Smooth muscle cell (in vitro differentiated cells): ENCODE results near the gene DNAJC15. TPM values are rescaled to one million over a fixed set of nuclear protein-coding genes. Genes with fewer than 3 reads are reported as not detected.

Experiments
- DNase-seq: peaks from one replicate; lab custom pipeline; 2025; ENCODE audit not compliant: unreplicated experiment; lab: John Stamatoyannopoulos, UW
- H2AFZ ChIP-seq: fragments of 200-600 bp; sonication (generic); 2 replicates; pipeline ENCODE4 v1.6.0; 2016; ENCODE audit warnings: antibody characterized with exemption, low read depth, mild to moderate bottlenecking
- H3F3A ChIP-seq: fragments of 200-600 bp; sonication (generic); 2 replicates; pipeline ENCODE4 v1.6.0; 2017; ENCODE audit warnings: antibody characterized with exemption, low read depth
- H3K27ac ChIP-seq: fragments of 200-600 bp; sonication (generic); 2 replicates; pipeline ENCODE4 v1.5.1; 2016; ENCODE audit warnings: low read depth, mild to moderate bottlenecking
- H3K27me3 ChIP-seq: fragments of 200-600 bp; sonication (generic); 2 replicates; pipeline ENCODE4 v1.6.1; 2016; ENCODE audit warnings: low read depth, mild to moderate bottlenecking
- H3K36me3 ChIP-seq: fragments of 200-600 bp; sonication (generic); 2 replicates; pipeline ENCODE4 v1.5.1; 2016; ENCODE audit warnings: low read depth
- H3K4me1 ChIP-seq: fragments of 200-600 bp; sonication (generic); 2 replicates; pipeline ENCODE4 v1.5.1; 2016; ENCODE audit warnings: low read depth
- H3K4me2 ChIP-seq: fragments of 200-600 bp; sonication (generic); 2 replicates; pipeline ENCODE4 v1.6.0; 2016; ENCODE audit warnings: mild to moderate bottlenecking
- H3K4me3 ChIP-seq: fragments of 200-600 bp; sonication (generic); 2 replicates; pipeline ENCODE4 v1.5.1; 2016; ENCODE audit warnings: mild to moderate bottlenecking
- H3K79me2 ChIP-seq: fragments of 200-600 bp; sonication (generic); 2 replicates; pipeline ENCODE4 v1.6.0; 2016; ENCODE audit warnings: low read depth, mild to moderate bottlenecking
- H3K9ac ChIP-seq: fragments of 200-600 bp; sonication (generic); 2 replicates; pipeline ENCODE4 v1.6.0; 2016; ENCODE audit warnings: low read depth
- H3K9me3 ChIP-seq: fragments of 200-600 bp; sonication (generic); replicated peaks from 2 replicates; pipeline ENCODE4 v1.5.1; 2016; ENCODE audit warnings: low read depth
- H4K20me1 ChIP-seq: fragments of 200-600 bp; sonication (generic); 2 replicates; pipeline ENCODE4 v1.6.0; 2016; ENCODE audit warnings: low read depth
- WGBS: methylation state at CpG from one replicate; pipeline ENCODE4 v1.1.7; 2016; ENCODE audit warnings: low lambda C conversion rate; 5-methylcytosine and 5-hydroxymethylcytosine counted together
- polyA plus RNA-seq: library from polyadenylated mRNA; unstranded; fragments of >200 nt; fragmentation: Nextera tagmentation; extraction: Ambion mirVana; gene quantifications from 2 replicates; pipeline ENCODE4 v1.2.1, GENCODE V29; 2016
- total RNA-seq: library from RNA; depleted of rRNA; stranded (reverse); fragments of >200 nt; gene quantifications from 2 replicates; pipeline ENCODE4 v1.2.3, GENCODE V29; 2014
- TF ChIP-seq, protein P1 (sequence below): fragments of 200-600 bp; sonication (generic); IDR thresholded peaks from 2 replicates; pipeline ENCODE4 v1.5.1; 2017; ENCODE audit warnings: borderline replicate concordance, mild to moderate bottlenecking, antibody characterized with exemption; ENCODE audit not compliant: insufficient read depth, poor library complexity, severe bottlenecking

DNAJC15 gene
- total and polyA plus RNA-seq, 2 experiments from 2014 or later = 4.4 to 6.9 TPM

DNA sequence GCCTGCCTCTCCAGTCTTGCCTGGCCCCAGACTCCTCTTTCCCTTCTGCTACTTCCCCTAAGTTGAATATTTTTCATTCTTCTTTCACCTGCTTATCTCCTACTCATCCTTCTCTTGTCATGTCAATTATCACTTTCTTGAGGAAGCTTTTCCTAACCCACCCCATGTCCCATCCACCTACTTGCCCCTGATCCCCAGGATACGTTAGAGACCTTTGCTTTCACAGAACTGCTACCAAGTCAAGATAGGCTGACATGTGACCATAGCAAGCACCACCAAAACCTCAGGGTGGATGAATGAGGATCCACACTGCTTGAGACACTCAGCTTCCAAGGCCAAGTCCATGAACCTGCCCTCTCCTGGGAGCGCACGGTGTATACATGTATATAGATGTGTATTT lies 131.5 kb downstream of the DNAJC15 start:
- Histone ChIP-seq H3K9me3 (no peaks in the 10 kb centered on the region), H2AFZ (no peak overlapping the region), H3K4me3 (no peak overlapping the region), H3F3A (no peaks in the 10 kb centered on the region), H3K36me3 (no peaks in the 10 kb centered on the region), H3K79me2 (no peaks in the 10 kb centered on the region), H3K9ac (no peak overlapping the region), H3K27me3 (no peaks in the 10 kb centered on the region), H3K4me1 (peaks cover 4% of the 10 kb centered on the region), H3K4me2 (peak overlapping the region; percentile 75), H3K27ac (no peak overlapping the region), H4K20me1 (no peaks in the 10 kb centered on the region)
- 92% methylated on average over 3 of the region's 3 CpGs for WGBS
- TF ChIP-seq, protein P1, sequence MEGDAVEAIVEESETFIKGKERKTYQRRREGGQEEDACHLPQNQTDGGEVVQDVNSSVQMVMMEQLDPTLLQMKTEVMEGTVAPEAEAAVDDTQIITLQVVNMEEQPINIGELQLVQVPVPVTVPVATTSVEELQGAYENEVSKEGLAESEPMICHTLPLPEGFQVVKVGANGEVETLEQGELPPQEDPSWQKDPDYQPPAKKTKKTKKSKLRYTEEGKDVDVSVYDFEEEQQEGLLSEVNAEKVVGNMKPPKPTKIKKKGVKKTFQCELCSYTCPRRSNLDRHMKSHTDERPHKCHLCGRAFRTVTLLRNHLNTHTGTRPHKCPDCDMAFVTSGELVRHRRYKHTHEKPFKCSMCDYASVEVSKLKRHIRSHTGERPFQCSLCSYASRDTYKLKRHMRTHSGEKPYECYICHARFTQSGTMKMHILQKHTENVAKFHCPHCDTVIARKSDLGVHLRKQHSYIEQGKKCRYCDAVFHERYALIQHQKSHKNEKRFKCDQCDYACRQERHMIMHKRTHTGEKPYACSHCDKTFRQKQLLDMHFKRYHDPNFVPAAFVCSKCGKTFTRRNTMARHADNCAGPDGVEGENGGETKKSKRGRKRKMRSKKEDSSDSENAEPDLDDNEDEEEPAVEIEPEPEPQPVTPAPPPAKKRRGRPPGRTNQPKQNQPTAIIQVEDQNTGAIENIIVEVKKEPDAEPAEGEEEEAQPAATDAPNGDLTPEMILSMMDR = no peak
- no peak for DNase-seq

DNA sequence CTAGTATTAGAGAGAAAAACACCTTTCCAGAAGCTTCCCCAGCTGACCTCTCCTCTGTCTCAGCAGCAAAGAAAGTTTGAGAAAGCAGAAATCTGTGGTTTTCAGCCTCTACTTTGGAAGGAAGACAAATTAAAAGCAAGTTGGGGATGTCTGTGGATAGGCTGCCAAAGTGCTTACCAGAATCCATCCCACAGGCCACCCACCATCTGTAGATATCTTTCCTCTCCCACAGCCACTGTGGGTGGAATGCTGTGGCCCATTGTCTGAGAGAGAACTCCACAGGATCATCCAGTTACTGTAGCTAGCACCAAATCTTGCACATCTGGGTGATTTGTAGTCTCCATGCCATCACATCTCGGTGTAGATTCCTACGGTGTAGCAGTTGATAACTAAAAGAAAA lies 133.5 kb downstream of the DNAJC15 start:
- Histone ChIP-seq H3K27ac (no peak overlapping the region), H3K4me2 (no peak overlapping the region), H4K20me1 (no peaks in the 10 kb centered on the region), H3K79me2 (no peaks in the 10 kb centered on the region), H3F3A (no peaks in the 10 kb centered on the region), H3K36me3 (no peaks in the 10 kb centered on the region), H2AFZ (peak overlapping the region; percentile 13), H3K9me3 (no peaks in the 10 kb centered on the region), H3K4me3 (no peak overlapping the region), H3K9ac (no peak overlapping the region), H3K27me3 (no peaks in the 10 kb centered on the region), H3K4me1 (peaks cover 4% of the 10 kb centered on the region)
- DNase-seq = no peak
- 89% methylated on average over 2 of the region's 2 CpGs for WGBS
- TF ChIP-seq, protein P1 = no peak

DNA sequence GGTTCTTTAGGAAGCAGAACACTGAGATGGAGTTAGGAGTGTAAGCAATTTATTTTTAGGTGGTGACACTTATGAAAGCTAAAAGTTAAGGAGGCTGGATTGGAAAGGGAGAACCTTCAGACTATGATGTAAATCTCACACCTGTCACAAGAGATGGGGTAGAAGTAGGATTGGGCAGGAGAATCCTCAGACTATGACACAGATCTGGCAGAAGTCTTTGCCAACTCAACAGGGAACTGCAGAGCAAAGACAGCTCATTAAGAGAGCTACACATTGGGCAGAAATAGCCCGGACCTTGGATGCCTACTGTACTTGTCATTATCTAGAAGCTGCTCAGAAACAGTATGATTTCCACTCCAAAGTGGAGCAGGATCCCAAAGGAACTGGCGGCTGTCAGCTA lies 134.4 kb downstream of the DNAJC15 start:
- Histone ChIP-seq H3K4me3 (no peak overlapping the region), H3K4me2 (no peak overlapping the region), H2AFZ (no peak overlapping the region), H4K20me1 (no peaks in the 10 kb centered on the region), H3K27ac (no peak overlapping the region), H3K79me2 (no peaks in the 10 kb centered on the region), H3F3A (no peaks in the 10 kb centered on the region), H3K4me1 (peaks cover 4% of the 10 kb centered on the region), H3K9ac (no peak overlapping the region), H3K27me3 (no peaks in the 10 kb centered on the region), H3K9me3 (no peaks in the 10 kb centered on the region), H3K36me3 (no peaks in the 10 kb centered on the region)
- no peak for DNase-seq
- WGBS = 84% methylated on average over 1 of the region's 2 CpGs
- TF ChIP-seq, protein P1 = no peak

DNA sequence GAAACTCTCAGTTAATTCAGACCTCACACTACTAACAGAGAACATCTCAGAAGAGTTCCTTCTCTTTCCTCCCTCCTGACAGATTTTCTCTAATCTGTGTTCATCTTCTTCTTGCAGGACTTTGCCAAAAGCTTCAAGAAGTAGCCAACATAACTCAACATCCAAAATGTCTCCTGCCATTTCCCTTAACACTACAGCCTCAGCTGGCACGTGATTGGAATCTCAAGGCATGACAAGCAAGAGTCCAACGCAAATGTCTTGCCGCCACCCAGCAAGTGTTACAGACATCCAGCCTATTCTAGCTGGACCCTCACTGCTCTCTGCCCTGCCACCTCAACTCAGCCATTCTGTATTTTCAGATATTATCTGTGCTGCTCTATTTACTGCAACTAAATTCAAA lies 135.1 kb downstream of the DNAJC15 start:
- Histone ChIP-seq H3K9ac (no peak overlapping the region), H3K9me3 (no peaks in the 10 kb centered on the region), H3K36me3 (no peaks in the 10 kb centered on the region), H3F3A (no peaks in the 10 kb centered on the region), H3K27ac (no peak overlapping the region), H2AFZ (no peak overlapping the region), H3K4me3 (no peak overlapping the region), H3K27me3 (no peaks in the 10 kb centered on the region), H3K4me2 (no peak overlapping the region), H3K79me2 (no peaks in the 10 kb centered on the region), H3K4me1 (peaks cover 4% of the 10 kb centered on the region), H4K20me1 (no peaks in the 10 kb centered on the region)
- TF ChIP-seq, protein P1 = no peak
- no peak for DNase-seq
- WGBS = 96% methylated on average over 3 of the region's 3 CpGs
